Measurements from ENCODE around the gene TNN.

DNA sequence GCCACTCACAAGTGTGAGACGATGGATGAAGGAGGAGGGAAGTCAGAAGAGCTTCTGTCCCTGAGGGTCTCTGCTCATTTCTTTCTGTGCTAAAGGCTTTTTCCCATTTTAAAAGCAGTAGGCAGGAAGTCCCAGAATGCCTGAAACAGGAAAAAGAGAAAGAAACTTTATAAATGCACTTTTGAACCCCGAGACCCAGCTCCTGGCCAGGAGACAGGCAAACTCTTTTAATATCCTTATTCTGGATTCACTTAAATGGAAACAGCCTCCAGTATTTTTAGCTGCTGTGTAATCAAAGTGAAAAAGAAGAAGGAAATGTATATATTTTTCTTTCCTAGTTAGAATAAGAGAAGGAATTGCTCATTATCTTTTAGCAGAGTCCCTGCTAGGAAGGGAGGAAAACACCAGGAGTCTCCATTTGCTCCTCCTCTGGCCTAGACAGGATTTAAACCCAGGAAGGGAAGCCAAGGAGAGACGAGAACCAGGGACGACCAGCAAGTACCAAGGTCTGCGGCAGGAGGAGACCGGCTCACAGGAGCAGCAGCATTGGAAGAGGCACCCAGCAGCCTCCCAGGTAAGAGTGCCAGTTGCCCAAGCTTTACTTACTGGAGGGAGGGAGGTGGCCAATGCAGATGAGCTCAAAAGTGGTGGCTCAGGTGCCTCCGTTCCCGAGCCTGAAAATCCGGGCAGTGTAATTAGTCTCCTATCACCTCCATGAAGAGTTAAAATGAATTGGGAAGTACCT lies at the start of gene TNN:
- TF ChIP-seq, protein P1, sequence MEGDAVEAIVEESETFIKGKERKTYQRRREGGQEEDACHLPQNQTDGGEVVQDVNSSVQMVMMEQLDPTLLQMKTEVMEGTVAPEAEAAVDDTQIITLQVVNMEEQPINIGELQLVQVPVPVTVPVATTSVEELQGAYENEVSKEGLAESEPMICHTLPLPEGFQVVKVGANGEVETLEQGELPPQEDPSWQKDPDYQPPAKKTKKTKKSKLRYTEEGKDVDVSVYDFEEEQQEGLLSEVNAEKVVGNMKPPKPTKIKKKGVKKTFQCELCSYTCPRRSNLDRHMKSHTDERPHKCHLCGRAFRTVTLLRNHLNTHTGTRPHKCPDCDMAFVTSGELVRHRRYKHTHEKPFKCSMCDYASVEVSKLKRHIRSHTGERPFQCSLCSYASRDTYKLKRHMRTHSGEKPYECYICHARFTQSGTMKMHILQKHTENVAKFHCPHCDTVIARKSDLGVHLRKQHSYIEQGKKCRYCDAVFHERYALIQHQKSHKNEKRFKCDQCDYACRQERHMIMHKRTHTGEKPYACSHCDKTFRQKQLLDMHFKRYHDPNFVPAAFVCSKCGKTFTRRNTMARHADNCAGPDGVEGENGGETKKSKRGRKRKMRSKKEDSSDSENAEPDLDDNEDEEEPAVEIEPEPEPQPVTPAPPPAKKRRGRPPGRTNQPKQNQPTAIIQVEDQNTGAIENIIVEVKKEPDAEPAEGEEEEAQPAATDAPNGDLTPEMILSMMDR (IDR thresholded peaks at IDR 0.05; ENCODE audit: low read depth, low read length), result no peak
- no peak for TF ChIP-seq EZH2phosphoT487 (IDR thresholded peaks at IDR 0.05; ENCODE audit: low read depth)

Data from OCI-LY3 (cell line).